ENCODE data around the gene AHRR. TPM values are rescaled to one million over a fixed set of nuclear protein-coding genes. Genes with fewer than 3 reads are reported as not detected.

The AHRR gene
- total RNA-seq, 2 donors from 2014 or later = 1.9 to 2.1 TPM

DNA sequence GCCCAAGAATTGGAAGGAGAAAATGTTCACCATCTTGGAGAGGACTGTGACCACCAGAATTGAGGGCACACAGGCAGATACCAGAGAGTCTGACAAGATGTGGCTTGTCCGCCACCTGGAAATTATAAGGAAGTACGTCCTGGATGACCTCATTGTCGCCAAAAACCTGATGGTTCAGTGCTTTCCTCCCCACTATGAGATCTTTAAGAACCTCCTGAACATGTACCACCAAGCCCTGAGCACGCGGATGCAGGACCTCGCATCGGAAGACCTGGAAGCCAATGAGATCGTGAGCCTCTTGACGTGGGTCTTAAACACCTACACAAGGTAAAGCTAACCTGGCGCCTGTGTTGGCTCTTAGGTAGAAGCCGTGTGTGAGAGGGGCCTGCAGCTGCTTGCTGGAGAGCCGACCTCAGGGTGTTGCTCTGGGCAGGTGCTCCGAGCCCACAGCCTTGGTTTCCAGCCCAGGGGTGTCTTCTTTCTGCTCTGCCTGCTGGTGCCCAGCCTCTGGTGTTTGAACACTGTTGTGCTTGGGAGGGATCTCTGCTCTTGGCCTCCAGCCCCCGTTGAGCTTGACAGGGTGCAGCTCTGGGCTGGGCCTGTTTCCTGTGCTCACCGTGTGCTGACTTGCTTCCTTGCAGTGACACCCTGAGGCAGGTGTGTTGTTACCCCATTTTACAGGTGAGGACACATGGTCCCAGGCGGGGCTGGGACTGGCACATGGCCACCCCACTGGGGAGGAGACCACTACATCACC is 132.4 kb downstream of the AHRR start:
- no peak overlapping the region for H3K27ac ChIP-seq
- no peak overlapping the region for H3K4me3 ChIP-seq
- TF ChIP-seq, protein P1, sequence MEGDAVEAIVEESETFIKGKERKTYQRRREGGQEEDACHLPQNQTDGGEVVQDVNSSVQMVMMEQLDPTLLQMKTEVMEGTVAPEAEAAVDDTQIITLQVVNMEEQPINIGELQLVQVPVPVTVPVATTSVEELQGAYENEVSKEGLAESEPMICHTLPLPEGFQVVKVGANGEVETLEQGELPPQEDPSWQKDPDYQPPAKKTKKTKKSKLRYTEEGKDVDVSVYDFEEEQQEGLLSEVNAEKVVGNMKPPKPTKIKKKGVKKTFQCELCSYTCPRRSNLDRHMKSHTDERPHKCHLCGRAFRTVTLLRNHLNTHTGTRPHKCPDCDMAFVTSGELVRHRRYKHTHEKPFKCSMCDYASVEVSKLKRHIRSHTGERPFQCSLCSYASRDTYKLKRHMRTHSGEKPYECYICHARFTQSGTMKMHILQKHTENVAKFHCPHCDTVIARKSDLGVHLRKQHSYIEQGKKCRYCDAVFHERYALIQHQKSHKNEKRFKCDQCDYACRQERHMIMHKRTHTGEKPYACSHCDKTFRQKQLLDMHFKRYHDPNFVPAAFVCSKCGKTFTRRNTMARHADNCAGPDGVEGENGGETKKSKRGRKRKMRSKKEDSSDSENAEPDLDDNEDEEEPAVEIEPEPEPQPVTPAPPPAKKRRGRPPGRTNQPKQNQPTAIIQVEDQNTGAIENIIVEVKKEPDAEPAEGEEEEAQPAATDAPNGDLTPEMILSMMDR (IDR thresholded peaks at IDR 0.05) = no peak
- no peak overlapping the region for H3K9ac ChIP-seq (ENCODE audit: low read depth in 2 of 2, low read length in 2 of 2)
- intact Hi-C loops (cut with DNase I) = no loop called here
- peaks cover 12% of the 10 kb centered on the region for H3K36me3 ChIP-seq
- DNase-seq = no peak
- H3K4me1 ChIP-seq = no peaks in the 10 kb centered on the region
- no peaks in the 10 kb centered on the region for H3K9me3 ChIP-seq
- H3K27me3 ChIP-seq = no peaks in the 10 kb centered on the region

DNA sequence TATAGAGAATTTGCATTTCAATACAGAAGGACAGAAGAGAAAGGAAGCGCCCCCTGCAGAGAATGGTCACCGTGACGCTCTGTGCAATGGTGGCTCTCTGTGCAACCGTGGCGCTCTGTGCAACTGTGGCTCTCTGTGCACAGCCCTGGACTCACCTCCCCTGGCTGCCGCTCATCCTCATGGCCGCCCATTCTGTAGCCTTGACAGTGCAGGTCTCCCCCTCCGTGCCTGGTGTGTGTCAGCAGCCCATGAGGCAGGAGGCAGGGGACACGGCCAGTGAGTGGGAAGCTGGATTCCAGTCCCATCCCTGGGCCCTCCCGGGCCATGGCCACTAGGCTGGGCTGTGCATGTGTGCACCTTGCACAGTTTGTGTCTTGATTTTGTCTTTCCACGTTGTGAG is 133.4 kb downstream of the AHRR start:
- Histone ChIP-seq H3K4me1 (no peaks in the 10 kb centered on the region), H3K27me3 (no peaks in the 10 kb centered on the region), H3K9ac (ENCODE audit: low read depth in 2 of 2, low read length in 2 of 2) (no peak overlapping the region), H3K36me3 (peaks cover 12% of the 10 kb centered on the region), H3K9me3 (no peaks in the 10 kb centered on the region), H3K27ac (no peak overlapping the region), H3K4me3 (no peak overlapping the region)
- TF ChIP-seq, protein P1 (IDR thresholded peaks at IDR 0.05) = no peak
- intact Hi-C loops (cut with DNase I) = no loop called here
- no peak for DNase-seq

DNA sequence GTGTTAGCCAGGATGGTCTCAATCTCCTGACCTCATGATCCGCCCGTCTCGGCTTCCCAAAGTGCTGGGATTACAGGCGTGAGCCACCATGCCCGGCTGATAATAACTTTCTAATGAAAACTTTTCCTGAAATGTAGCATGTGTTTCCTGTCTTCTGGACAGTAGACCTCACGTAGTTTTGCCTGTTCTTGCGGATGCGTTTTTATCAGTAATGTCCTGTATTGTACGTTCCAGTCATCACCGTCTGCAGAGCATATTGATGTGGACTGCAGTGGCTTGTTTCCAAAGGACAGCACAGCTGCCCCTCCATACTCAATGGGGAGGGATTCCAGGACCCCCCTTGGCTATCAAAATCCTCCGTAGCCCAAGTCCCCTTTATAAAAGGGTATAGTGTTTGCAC is 134.3 kb downstream of the AHRR start:
- no peak for DNase-seq
- no peaks in the 10 kb centered on the region for H3K9me3 ChIP-seq
- H3K27ac ChIP-seq = no peak overlapping the region
- TF ChIP-seq, protein P1 (IDR thresholded peaks at IDR 0.05) = no peak
- peaks cover 12% of the 10 kb centered on the region for H3K36me3 ChIP-seq
- no peaks in the 10 kb centered on the region for H3K27me3 ChIP-seq
- H3K4me3 ChIP-seq = no peak overlapping the region
- no peaks in the 10 kb centered on the region for H3K4me1 ChIP-seq
- no peak overlapping the region for H3K9ac ChIP-seq (ENCODE audit: low read depth in 2 of 2, low read length in 2 of 2)
- intact Hi-C loops (cut with DNase I) = no loop called here

DNA sequence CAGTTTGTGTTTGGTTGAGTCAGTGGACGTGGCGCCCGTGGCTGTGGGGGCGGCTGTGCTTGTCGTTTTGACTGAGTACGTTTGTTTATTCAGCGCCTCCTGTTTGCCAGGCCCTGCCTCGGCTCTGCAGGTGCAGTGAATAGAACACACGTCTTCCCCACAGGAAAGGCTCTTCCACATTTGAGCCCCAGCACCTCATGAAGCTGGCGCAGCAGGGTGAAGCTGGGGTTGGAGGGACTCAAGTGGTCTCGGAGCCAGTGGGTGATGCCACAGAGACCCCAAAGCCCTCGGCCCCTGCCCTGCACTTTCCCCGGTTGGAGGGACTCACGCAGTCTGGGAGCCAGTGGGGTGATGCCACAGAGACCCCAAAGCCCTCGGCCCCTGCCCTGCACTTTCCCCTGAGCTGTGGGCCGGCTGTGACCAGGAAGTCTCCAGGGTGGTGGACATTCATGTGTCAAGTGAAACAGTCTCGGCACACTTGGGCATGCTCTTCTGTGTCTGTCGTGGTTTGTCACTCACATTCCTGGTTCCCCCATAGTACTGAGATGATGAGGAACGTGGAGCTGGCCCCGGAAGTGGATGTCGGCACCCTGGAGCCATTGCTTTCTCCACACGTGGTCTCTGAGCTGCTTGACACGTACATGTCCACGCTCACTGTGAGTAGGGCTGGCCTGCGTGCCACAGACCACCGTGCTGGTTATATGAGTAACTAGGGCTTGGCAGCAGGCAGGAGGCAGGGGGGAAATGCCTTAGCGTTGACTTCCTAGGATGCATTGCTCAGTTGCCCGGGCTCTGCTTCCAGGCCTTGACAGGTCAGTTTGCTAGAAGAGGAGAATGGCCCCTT is 135.1 kb downstream of the AHRR start:
- TF ChIP-seq, protein P1 (IDR thresholded peaks at IDR 0.05) = no peak
- Histone ChIP-seq H3K4me3 (no peak overlapping the region), H3K27ac (no peak overlapping the region), H3K36me3 (peaks cover 12% of the 10 kb centered on the region), H3K9me3 (no peaks in the 10 kb centered on the region), H3K4me1 (no peaks in the 10 kb centered on the region), H3K27me3 (no peaks in the 10 kb centered on the region), H3K9ac (ENCODE audit: low read depth in 2 of 2, low read length in 2 of 2) (no peak overlapping the region)
- intact Hi-C loops (cut with DNase I) = no loop called here
- no peak for DNase-seq

DNA sequence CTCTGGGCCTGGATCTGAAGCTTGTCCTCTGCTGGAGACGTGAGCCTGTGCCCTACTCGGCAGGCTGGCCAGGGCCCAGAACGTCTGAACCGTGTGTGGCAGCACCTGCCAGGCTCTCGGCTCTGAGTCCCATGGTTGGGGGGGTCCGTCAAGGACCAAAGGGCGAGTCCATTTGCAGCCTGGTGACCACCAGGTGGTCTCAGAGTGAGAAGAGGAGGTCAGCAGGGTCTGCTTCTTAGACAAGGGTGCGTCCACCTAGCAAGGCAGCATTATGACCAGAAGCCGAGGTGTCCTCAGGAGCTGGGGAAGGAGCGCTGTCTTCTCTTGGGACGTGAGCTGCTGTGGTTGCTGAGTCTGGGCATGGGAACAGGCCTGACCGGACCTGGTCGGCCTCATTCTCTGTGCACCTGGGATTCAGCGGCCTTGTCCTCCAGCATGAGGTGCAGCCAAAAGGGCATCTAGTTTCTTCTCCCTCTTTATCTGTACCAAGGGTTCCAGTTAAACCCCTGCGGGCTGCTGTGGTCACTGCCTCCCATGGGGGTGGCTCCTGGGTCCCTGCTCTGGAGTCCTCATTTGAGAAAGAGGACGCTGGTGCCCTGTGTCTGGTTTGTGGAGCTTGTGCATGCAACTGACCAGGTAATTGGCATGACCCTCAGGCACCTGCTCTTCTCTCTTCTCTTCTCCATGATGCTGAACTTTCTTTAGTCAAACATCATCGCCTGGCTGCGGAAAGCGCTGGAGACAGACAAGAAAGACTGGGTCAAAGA is 135.9 kb downstream of the AHRR start:
- intact Hi-C loops (cut with DNase I) = no loop called here
- H3K27ac ChIP-seq = no peak overlapping the region

More for the DNA sequence above, 135.9 kb downstream of the AHRR start:
- no peaks in the 10 kb centered on the region for H3K27me3 ChIP-seq
- no peak for DNase-seq
- TF ChIP-seq, protein P1 (IDR thresholded peaks at IDR 0.05) = no peak
- H3K4me1 ChIP-seq = no peaks in the 10 kb centered on the region
- peaks cover 18% of the 10 kb centered on the region for H3K36me3 ChIP-seq
- no peak overlapping the region for H3K4me3 ChIP-seq
- H3K9me3 ChIP-seq = no peaks in the 10 kb centered on the region
- no peak overlapping the region for H3K9ac ChIP-seq (ENCODE audit: low read depth in 2 of 2, low read length in 2 of 2)

Measured in colonic mucosa (tissue), 4 donors.